K562 (cell line): ENCODE measurements around the gene FAM149A. TPM values are rescaled to one million over a fixed set of nuclear protein-coding genes. Genes with fewer than 3 reads are reported as not detected.

ENCODE experiments used
- polyA plus RNA-seq, 8 experiments: library from polyadenylated mRNA; depleted of rRNA in 4 of 8; stranded (reverse) in 5 of 8; unstranded in 3 of 8; fragments of >200 nt; fragmentation: Nextera tagmentation in 2 of 8; fragmentation: Illumina TruSeq in 1 of 8; extraction: Ambion mirVana in 2 of 8; extraction: Trizol in 1 of 8; gene quantifications; 2 replicates each; pipeline versions ENCODE4 v1.2.1 to v1.2.3, GENCODE V29; 2011 to 2014; ENCODE audit warnings: inconsistent platforms in 1 of 8, missing spikeins in 1 of 8
- total RNA-seq, 7 experiments: library from RNA; depleted of rRNA in 6 of 7; stranded (reverse); fragments of >200 nt in 6 of 7; fragmentation: Illumina TruSeq in 2 of 7; extraction: Trizol in 2 of 7; gene quantifications; 2 replicates each; pipeline versions ENCODE4 v1.2.1 to v1.2.3, GENCODE V29; 2011 to 2021; ENCODE audit warnings: low replicate concordance in 1 of 7
- TF ChIP-seq, protein P1 (sequence below): fragments of 200-600 bp; sonication (generic); IDR thresholded peaks from one replicate; pipeline ENCODE4 v1.6.1; 2012; ENCODE audit warnings: mild to moderate bottlenecking, low read depth, low read length, inconsistent platforms

Gene FAM149A
- total and polyA plus RNA-seq, 9 of the 15 experiments (the other 6 are each of a cell fraction or from before 2014, with no cell fraction given) = not detected

GRCh38 chr4:186134861-186135260 lies 30.4 kb downstream of the FAM149A start (continued):
- TF ChIP-seq, protein P1, sequence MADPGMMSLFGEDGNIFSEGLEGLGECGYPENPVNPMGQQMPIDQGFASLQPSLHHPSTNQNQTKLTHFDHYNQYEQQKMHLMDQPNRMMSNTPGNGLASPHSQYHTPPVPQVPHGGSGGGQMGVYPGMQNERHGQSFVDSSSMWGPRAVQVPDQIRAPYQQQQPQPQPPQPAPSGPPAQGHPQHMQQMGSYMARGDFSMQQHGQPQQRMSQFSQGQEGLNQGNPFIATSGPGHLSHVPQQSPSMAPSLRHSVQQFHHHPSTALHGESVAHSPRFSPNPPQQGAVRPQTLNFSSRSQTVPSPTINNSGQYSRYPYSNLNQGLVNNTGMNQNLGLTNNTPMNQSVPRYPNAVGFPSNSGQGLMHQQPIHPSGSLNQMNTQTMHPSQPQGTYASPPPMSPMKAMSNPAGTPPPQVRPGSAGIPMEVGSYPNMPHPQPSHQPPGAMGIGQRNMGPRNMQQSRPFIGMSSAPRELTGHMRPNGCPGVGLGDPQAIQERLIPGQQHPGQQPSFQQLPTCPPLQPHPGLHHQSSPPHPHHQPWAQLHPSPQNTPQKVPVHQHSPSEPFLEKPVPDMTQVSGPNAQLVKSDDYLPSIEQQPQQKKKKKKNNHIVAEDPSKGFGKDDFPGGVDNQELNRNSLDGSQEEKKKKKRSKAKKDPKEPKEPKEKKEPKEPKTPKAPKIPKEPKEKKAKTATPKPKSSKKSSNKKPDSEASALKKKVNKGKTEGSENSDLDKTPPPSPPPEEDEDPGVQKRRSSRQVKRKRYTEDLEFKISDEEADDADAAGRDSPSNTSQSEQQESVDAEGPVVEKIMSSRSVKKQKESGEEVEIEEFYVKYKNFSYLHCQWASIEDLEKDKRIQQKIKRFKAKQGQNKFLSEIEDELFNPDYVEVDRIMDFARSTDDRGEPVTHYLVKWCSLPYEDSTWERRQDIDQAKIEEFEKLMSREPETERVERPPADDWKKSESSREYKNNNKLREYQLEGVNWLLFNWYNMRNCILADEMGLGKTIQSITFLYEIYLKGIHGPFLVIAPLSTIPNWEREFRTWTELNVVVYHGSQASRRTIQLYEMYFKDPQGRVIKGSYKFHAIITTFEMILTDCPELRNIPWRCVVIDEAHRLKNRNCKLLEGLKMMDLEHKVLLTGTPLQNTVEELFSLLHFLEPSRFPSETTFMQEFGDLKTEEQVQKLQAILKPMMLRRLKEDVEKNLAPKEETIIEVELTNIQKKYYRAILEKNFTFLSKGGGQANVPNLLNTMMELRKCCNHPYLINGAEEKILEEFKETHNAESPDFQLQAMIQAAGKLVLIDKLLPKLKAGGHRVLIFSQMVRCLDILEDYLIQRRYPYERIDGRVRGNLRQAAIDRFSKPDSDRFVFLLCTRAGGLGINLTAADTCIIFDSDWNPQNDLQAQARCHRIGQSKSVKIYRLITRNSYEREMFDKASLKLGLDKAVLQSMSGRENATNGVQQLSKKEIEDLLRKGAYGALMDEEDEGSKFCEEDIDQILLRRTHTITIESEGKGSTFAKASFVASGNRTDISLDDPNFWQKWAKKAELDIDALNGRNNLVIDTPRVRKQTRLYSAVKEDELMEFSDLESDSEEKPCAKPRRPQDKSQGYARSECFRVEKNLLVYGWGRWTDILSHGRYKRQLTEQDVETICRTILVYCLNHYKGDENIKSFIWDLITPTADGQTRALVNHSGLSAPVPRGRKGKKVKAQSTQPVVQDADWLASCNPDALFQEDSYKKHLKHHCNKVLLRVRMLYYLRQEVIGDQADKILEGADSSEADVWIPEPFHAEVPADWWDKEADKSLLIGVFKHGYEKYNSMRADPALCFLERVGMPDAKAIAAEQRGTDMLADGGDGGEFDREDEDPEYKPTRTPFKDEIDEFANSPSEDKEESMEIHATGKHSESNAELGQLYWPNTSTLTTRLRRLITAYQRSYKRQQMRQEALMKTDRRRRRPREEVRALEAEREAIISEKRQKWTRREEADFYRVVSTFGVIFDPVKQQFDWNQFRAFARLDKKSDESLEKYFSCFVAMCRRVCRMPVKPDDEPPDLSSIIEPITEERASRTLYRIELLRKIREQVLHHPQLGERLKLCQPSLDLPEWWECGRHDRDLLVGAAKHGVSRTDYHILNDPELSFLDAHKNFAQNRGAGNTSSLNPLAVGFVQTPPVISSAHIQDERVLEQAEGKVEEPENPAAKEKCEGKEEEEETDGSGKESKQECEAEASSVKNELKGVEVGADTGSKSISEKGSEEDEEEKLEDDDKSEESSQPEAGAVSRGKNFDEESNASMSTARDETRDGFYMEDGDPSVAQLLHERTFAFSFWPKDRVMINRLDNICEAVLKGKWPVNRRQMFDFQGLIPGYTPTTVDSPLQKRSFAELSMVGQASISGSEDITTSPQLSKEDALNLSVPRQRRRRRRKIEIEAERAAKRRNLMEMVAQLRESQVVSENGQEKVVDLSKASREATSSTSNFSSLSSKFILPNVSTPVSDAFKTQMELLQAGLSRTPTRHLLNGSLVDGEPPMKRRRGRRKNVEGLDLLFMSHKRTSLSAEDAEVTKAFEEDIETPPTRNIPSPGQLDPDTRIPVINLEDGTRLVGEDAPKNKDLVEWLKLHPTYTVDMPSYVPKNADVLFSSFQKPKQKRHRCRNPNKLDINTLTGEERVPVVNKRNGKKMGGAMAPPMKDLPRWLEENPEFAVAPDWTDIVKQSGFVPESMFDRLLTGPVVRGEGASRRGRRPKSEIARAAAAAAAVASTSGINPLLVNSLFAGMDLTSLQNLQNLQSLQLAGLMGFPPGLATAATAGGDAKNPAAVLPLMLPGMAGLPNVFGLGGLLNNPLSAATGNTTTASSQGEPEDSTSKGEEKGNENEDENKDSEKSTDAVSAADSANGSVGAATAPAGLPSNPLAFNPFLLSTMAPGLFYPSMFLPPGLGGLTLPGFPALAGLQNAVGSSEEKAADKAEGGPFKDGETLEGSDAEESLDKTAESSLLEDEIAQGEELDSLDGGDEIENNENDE = no peak
